Mucosa of rectum (tissue), 2 donors: ENCODE results near the gene SLC26A1.

Experiments
- H3K27ac ChIP-seq, 2 donors: one replicate each; pipeline ENCODE4 v1.7.0; 2013; ENCODE audit warnings: inconsistent platforms in 2 of 2, low read depth in 2 of 2, low read length in 2 of 2
- H3K27me3 ChIP-seq, 2 donors: one replicate each; pipeline ENCODE4 v1.7.0; 2013; ENCODE audit warnings: low read length in 2 of 2; ENCODE audit not compliant: control insufficient read depth in 2 of 2, insufficient read depth in 2 of 2
- H3K36me3 ChIP-seq, 2 donors: one replicate each; pipeline ENCODE4 v1.7.0; 2013; ENCODE audit warnings: low read length in 2 of 2; ENCODE audit not compliant: control insufficient read depth in 2 of 2, insufficient read depth in 2 of 2
- H3K4me1 ChIP-seq, 2 donors: one replicate each; pipeline ENCODE4 v1.7.0; 2013; ENCODE audit warnings: low read length in 2 of 2, mild to moderate bottlenecking in 1 of 2; ENCODE audit not compliant: control insufficient read depth in 2 of 2, insufficient read depth in 2 of 2
- H3K4me3 ChIP-seq, 2 donors: one replicate each; pipeline ENCODE4 v1.7.0; 2013; ENCODE audit warnings: low read length in 2 of 2
- H3K9ac ChIP-seq, 2 donors: one replicate each; pipeline ENCODE4 v1.7.0; 2013; ENCODE audit warnings: low read length in 2 of 2, low read depth in 1 of 2, mild to moderate bottlenecking in 1 of 2
- H3K9me3 ChIP-seq, 2 donors: one replicate each; pipeline ENCODE4 v1.7.0; 2013; ENCODE audit warnings: low read length in 2 of 2; ENCODE audit not compliant: control insufficient read depth in 2 of 2
- donor health status: healthy.
- donor health status: Normal muscosa, but diverticular disease.

The SLC26A1 gene

GRCh38 chr4:1027915-1028238 is 34.7 kb upstream of the SLC26A1 start:
- Histone ChIP-seq H3K27ac (no peak overlapping the region), H3K9me3 (no peaks in the 10 kb centered on the region), H3K4me1 (peaks cover 3 to 4% of the 10 kb centered on the region in 2 donors), H3K4me3 (no peak overlapping the region), H3K36me3 (peaks cover 7 to 9% of the 10 kb centered on the region in 2 donors), H3K27me3 (peaks cover 12 to 14% of the 10 kb centered on the region in 2 donors), H3K9ac (no peak overlapping the region)

- Histone ChIP-seq H3K27ac (no peak overlapping the region), H3K36me3 (peaks cover 7 to 9% of the 10 kb centered on the region in 2 donors), H3K4me3 (no peak overlapping the region), H3K9ac (no peak overlapping the region), H3K27me3 (peaks cover 11 to 12% of the 10 kb centered on the region in 2 donors), H3K4me1 (peaks cover 7% of the 10 kb centered on the region in 2 donors), H3K9me3 (no peaks in the 10 kb centered on the region)
These were observed 34.2 kb upstream of the SLC26A1 start for GRCh38 chr4:1027219-1027914.

GRCh38 chr4:1026115-1026514 is 32.9 kb upstream of the SLC26A1 start:
- no peak overlapping the region for H3K27ac ChIP-seq

GRCh38 chr4:1024882-1025545 is 31.8 kb upstream of the SLC26A1 start:
- Histone ChIP-seq H3K36me3 (peaks cover 7 to 9% of the 10 kb centered on the region in 2 donors), H3K4me1 (peaks cover 10 to 15% of the 10 kb centered on the region in 2 donors), H3K27ac (no peak overlapping the region)

More at GRCh38 chr4:1026115-1026514, 32.9 kb upstream of the SLC26A1 start:
- Histone ChIP-seq H3K4me3 (no peak overlapping the region), H3K9ac (no peak overlapping the region), H3K27me3 (peaks cover 8 to 11% of the 10 kb centered on the region in 2 donors), H3K9me3 (no peaks in the 10 kb centered on the region), H3K36me3 (peaks cover 7 to 9% of the 10 kb centered on the region in 2 donors), H3K4me1 (peaks cover 10 to 15% of the 10 kb centered on the region in 2 donors)

GRCh38 chr4:1023895-1024740 is 30.9 kb upstream of the SLC26A1 start:
- H3K27ac ChIP-seq = no peak overlapping the region
- H3K9ac ChIP-seq = no peak overlapping the region
- no peak overlapping the region for H3K4me3 ChIP-seq
- no peaks in the 10 kb centered on the region for H3K9me3 ChIP-seq
- peaks cover 6 to 8% of the 10 kb centered on the region in 2 donors for H3K27me3 ChIP-seq
- peaks cover 7 to 9% of the 10 kb centered on the region in 2 donors for H3K36me3 ChIP-seq
- peaks cover 10 to 15% of the 10 kb centered on the region in 2 donors for H3K4me1 ChIP-seq

More at GRCh38 chr4:1024882-1025545, 31.8 kb upstream of the SLC26A1 start:
- Histone ChIP-seq H3K9ac (no peak overlapping the region), H3K27me3 (peaks cover 7 to 11% of the 10 kb centered on the region in 2 donors), H3K4me3 (no peak overlapping the region), H3K9me3 (no peaks in the 10 kb centered on the region)

GRCh38 chr4:1023075-1023640 is 30.0 kb upstream of the SLC26A1 start:
- Histone ChIP-seq H3K36me3 (peaks cover 7 to 9% of the 10 kb centered on the region in 2 donors), H3K4me3 (no peak overlapping the region), H3K4me1 (peaks cover 10 to 15% of the 10 kb centered on the region in 2 donors)

GRCh38 chr4:1022739-1023066 is 29.5 kb upstream of the SLC26A1 start:
- Histone ChIP-seq H3K4me3 (no peak overlapping the region), H3K27me3 (peaks cover 0 to 3% of the 10 kb centered on the region in 2 donors), H3K9me3 (no peaks in the 10 kb centered on the region), H3K4me1 (peaks cover 10 to 15% of the 10 kb centered on the region in 2 donors), H3K9ac (no peak overlapping the region), H3K27ac (no peak overlapping the region), H3K36me3 (peaks cover 7 to 9% of the 10 kb centered on the region in 2 donors)

More at GRCh38 chr4:1023075-1023640, 30.0 kb upstream of the SLC26A1 start:
- no peaks in the 10 kb centered on the region for H3K9me3 ChIP-seq
- H3K9ac ChIP-seq = no peak overlapping the region
- H3K27me3 ChIP-seq = peaks cover 0 to 3% of the 10 kb centered on the region in 2 donors
- no peak overlapping the region for H3K27ac ChIP-seq

- Histone ChIP-seq H3K27ac (no peak overlapping the region), H3K36me3 (peaks cover 7 to 9% of the 10 kb centered on the region in 2 donors), H3K9me3 (no peaks in the 10 kb centered on the region), H3K4me3 (peak overlapping the region in 1 of 2 donors; percentile 26), H3K4me1 (peaks cover 10 to 15% of the 10 kb centered on the region in 2 donors), H3K9ac (no peak overlapping the region), H3K27me3 (peaks cover 0 to 3% of the 10 kb centered on the region in 2 donors)
These were observed 29.0 kb upstream of the SLC26A1 start for GRCh38 chr4:1022051-1022738.

- Histone ChIP-seq H3K36me3 (peaks cover 7 to 9% of the 10 kb centered on the region in 2 donors), H3K27ac (no peak overlapping the region), H3K27me3 (peaks cover 0 to 3% of the 10 kb centered on the region in 2 donors), H3K4me1 (peaks cover 10 to 15% of the 10 kb centered on the region in 2 donors), H3K9ac (no peak overlapping the region), H3K4me3 (no peak overlapping the region), H3K9me3 (no peaks in the 10 kb centered on the region)
These were observed 28.3 kb upstream of the SLC26A1 start for GRCh38 chr4:1021386-1022050.
